Right lung (tissue), 10 donors: Measurements from ENCODE around the gene SULT1A1. TPM values are rescaled to one million over a fixed set of nuclear protein-coding genes. Genes with fewer than 3 reads are reported as not detected.
"Not testable (repeated sequence)": the region's sequence is repeated elsewhere in the genome, so short reads cannot be mapped to it uniquely, and the experiment has no call there.

Experiments
- DNase-seq, 2 donors: peaks; one replicate each; pipeline ENCODE4 v3.0.0-alpha.2; 2013
- long read RNA-seq, 8 donors: transcript quantifications; one replicate each; lab custom pipeline, GENCODE V29; 2026
- polyA plus RNA-seq, 5 donors: library from polyadenylated mRNA; unstranded; fragments of 120-200 nt; gene quantifications; one replicate each; pipeline versions ENCODE4 v1.2.1 to v1.2.3, GENCODE V29; 2013; ENCODE audit warnings: inconsistent platforms in 1 of 5, low replicate concordance in 1 of 5; ENCODE audit not compliant: insufficient read length in 5 of 5, insufficient read depth in 1 of 5

Gene SULT1A1
- polyA plus RNA-seq = 10 to 100 TPM; 21.4 to 46.9 (median 38.3) TPM
- long read RNA-seq, donor 1, full-length matches to known transcripts = 20 of 39 reads
- long read RNA-seq, donor 1, partial matches to known transcripts = 19 of 39 reads
- long read RNA-seq, donor 1, other reads (novel, unspliced or antisense) = 0 of 39 reads
- long read RNA-seq, donor 2, transcript SULT1A1-201 (8 exons, 1,162 nt) = major isoform, 8 of 8 reads
- long read RNA-seq, donor 2, partial matches to known transcripts = 0 of 8 reads
- long read RNA-seq, donor 2, other reads (novel, unspliced or antisense) = 0 of 8 reads
- long read RNA-seq, donor 3, full-length matches to known transcripts = 15 of 41 reads
- long read RNA-seq, donor 3, partial matches to known transcripts = 26 of 41 reads
- long read RNA-seq, donor 3, other reads (novel, unspliced or antisense) = 0 of 41 reads
- long read RNA-seq, donor 4, full-length matches to known transcripts = 8 of 14 reads
- long read RNA-seq, donor 4, partial matches to known transcripts = 6 of 14 reads
- long read RNA-seq, donor 4, other reads (novel, unspliced or antisense) = 0 of 14 reads
- long read RNA-seq, donor 5, full-length matches to known transcripts = 21 of 32 reads
- long read RNA-seq, donor 5, partial matches to known transcripts = 11 of 32 reads
- long read RNA-seq, donor 5, other reads (novel, unspliced or antisense) = 0 of 32 reads
- long read RNA-seq, donor 6, full-length matches to known transcripts = 23 of 29 reads
- long read RNA-seq, donor 6, partial matches to known transcripts = 6 of 29 reads
- long read RNA-seq, donor 6, other reads (novel, unspliced or antisense) = 0 of 29 reads
- long read RNA-seq, donor 7, full-length matches to known transcripts = 9 of 16 reads
- long read RNA-seq, donor 7, partial matches to known transcripts = 7 of 16 reads
- long read RNA-seq, donor 7, other reads (novel, unspliced or antisense) = 0 of 16 reads
- long read RNA-seq, donor 8, full-length matches to known transcripts = 8 of 8 reads
- long read RNA-seq, donor 8, partial matches to known transcripts = 0 of 8 reads
- long read RNA-seq, donor 8, other reads (novel, unspliced or antisense) = 0 of 8 reads

DNA sequence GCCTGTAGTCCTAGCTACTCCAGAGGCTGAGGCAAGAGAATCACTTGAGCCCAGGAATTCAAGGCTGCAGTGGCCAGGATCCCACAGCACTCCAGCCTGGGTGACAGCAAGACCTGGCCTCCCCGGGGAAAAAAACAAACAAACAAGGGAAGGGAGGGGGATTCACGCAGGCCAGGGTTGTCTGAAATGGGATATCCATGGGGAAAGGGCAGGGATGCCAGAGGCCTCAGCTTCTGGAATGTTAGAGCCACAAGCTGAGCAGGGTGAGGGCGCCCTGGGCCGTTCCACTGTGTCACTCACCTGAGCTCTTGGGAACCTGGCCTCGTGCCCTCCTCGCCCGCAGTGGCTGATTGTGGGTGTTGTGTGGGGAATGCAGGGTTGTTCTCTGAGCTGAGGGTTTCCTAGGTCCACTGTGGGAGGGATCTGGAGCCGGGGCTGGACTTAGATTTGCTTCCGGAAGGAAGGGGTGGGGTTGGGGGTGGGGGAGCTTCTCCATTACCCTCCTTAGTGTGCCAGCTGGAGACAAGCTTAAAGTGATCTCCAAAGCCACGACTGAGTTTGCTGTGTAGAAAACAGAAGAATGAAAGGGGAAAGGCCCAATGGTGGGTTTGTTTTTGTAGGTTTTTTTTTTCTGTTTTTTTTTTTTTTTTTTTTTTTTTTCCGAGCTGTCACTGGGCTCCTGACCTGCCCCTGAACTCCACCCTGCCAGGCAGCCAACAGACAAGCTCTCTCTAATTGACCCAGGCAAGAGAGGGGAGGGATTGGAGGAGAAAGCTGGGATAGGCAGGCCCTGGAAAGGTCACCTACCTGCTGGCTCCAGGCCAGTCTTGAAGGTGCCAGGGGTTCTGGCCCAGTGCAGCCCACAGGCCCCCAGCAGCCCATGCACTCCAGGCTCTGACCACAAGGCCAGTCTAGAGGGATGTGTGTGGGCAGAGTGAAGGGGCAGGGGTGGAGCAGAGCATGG, at the start of gene SULT1A1:
Gene SULT1A1 (minus strand): TSS at position 414 of the 964 bp plus-strand sequence. CDS start 1,189 bp downstream, outside the sequence.
- DNase-seq = peak; percentile 37 to 68

DNA sequence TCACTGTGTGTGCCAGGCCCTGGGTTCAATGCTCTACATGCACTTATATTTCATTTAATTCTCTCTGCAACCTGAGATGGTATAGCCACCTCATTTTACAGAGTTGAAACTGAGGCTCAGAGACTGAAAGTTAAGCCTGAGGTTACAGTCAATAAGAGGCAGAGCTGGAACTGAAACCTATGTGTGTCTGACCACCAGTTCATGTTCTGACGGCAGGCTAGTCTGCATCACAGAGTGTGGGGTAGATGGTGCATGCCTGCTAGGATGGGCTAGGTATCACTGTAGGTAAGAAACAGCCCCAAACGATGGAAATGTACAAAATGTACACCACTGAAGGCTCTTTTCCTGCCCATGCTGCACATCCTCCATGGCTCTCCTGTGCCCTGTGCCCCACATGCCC, 30.1 kb upstream of the SULT1A1 start:
- not testable (repeated sequence) for DNase-seq

DNA sequence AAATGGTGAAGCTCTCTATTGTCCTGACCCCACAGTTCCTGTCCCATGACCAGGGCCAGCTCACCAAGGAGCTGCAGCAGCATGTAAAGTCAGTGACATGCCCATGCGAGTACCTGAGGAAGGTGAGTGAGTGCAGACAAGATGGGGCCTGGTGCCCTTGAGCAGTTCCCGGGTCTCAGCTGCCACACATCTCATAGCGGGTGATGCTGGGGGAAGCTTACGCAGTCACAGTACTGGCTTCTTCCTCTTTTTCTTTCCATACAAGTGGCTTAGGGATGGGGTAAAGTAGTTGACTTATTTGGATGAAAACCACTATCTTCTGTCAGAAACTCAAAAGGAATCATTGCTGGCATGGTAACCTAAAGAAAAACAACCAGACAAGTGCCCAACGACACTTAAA, 28.5 kb upstream of the SULT1A1 start:
- DNase-seq = not testable (repeated sequence)

DNA sequence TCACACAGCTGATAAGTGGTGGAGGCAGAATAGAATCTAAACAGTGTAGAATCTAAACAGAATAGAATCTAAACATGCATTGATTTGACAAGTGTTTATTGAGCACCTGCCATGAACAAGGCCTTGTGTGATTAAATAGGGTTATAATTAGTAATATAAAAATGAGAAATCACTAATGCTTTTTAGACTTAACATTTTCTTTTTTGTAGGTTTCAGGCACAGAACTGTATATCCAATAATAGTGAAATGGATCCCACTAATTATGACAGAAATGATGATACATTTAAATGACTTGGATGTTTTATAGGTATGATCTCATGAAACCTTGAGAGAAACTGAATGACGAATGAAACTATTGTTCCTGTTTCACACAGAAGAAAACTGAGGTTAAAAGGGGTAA, 27.9 kb upstream of the SULT1A1 start, which contains the start of gene NPIPB8:
Gene NPIPB8 (plus strand): TSS at position 301 of the 400 bp plus-strand sequence. CDS start 296 bp downstream, outside the sequence.
- DNase-seq = not testable (repeated sequence)

DNA sequence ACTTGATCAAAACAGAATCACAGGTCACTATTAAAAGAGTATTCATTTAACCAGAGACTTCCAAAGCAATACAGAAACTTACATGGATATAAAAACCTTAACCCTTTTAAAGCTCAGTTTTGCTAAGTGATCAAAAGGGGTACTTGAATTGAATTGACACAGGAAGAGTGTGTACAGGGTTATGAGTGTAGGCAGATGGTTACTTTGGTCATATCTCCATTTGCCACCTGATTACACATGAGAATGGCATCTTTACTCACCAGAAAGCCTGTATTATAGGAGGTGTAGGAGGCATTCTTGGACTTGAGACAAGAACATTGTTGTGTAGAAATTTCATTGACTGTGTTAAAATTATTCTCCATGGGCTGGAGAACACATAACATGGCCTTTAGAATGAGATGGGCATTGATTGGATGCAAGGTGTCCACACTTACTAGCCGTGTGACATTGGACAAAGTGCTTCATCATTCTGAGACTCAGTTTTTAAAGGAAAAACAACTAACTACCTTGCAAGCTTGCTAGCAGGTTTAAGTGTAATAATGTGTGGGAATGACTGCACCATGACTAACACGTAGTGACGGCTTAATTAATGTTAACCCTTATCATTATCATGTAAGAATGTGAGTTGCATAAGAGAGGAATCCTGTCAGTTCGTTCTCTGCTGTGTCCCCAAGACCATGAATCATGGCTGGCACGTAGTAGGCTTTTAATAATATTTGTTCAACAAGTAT, 26.4 kb upstream of the SULT1A1 start:
- DNase-seq = not testable (repeated sequence)

DNA sequence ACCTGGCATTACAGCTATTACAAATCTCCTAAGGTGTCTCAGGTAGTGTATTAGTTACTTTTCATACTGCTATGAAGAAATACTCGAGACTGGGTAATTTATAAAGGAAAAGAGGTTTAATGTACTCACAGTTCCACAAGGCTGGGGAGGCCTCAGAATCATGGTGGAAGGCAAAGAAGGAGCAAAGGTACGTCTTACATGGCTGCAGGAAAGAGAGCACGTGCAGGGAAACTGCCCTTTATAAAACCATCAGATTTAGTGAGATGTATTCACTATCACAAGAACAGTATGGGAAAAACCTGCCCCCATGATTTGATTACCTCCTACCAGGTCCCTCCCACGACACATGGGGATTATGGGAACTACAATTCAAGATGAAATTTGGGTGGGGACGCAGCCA, 21.1 kb upstream of the SULT1A1 start:
- not testable (repeated sequence) for DNase-seq

DNA sequence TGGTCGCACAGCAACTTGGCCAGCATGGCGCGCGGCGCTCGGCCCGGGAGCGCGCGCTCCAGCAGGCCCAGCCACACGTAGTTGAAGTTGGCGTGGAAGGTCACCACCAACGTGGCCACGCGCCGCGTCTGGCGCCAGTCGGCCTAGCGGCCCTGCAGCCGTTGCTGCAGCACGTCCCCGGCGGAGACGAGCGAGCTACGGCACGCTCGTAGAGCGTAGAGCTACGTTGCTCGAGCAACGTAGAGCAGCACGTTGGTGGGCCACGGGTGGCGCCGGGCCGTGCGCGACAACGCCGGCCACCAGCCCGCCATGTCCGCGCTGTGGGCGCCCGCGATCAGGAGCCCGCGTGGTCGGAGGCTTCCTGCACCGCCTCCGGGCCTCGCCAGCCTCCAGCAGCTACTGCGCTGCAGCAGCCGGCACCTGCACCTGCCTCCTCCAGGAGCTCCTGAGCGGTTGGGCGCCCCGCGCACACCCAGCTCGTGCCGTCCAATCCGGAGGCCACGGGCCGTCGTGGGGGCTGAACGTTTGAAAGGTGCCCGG, 13.4 kb upstream of the SULT1A1 start:
- no peak for DNase-seq

DNA sequence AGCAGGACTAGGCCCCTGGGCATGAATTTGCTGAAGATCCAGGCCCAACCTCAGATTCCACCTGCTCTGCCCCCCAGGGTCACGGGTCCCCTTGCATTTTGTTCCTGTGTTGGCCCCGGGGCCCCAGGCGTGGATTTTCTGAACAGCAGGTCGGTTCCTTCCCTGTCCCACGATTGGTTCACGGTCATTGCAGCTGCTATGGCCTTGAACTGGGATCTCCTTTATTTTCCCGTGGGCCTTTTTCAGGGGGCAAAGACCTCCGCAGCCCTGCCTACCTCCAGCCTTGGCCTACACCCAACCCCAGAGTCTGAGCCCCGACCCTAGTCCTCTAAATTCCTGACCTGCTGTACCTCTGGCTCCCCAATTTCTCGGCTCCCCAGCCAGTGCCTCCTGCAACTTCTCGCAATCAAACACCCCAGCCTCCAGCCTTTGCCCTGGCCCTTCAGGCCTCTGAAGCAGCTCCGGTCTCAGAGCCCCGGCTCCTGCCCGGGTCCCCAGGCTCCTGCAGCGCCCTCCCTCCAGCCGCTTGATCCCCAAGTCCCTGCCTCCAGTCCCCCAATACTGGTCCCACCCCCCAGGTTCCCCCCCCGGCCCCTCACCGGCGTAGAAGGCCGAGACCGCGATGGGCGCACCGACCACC, 12.8 kb upstream of the SULT1A1 start:
- not testable (repeated sequence) for DNase-seq

DNA sequence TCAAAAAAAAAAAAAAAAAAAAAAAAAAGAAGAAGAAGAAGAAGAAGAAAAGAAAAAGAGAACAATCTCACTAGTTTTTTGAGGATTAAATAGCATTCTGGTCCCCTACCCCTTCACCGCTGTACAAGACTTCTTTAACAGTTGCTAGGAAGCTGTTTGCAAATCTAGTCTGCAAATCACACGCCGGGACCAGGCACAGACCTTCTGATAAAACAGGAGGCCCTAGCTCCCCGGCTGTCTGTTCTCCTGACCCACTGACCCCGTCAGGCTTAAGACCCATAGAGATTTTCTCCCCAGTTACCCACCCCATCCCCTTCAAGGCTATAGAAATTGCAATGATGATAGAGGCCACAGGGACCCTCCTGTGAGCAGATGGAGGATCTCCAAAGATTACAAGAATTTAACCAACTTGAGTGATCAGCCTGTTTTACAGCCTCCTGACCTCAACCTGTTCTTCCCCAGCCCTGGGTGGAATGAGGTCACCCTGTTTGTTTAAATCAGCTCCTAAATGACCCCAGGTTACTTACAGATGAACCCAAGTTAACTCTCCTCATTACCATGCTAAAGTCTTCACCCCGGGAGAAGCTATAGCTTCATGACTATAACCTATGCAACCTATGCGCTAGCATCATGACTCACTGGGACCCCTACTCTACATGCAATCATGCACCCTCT, 11.8 kb upstream of the SULT1A1 start:
- no peak for DNase-seq

DNA sequence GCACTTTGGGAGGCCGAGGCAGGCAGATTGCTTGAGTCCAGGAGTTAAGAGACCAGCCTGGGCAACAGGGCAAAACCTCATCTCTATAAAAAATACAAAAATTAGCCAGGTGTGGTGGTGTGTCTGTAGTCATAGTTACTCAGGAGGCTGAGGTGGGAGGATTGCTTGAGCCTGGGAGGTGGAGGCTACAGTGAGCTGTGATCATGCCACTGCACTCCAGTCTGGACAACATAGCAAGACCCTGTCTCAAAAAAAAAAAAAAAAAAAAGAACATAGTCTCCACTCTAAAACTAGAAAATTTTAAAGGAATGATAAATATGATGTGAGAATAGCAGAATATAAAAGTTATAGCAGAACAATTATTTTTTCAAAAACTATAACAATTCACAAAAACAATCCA, 10.5 kb upstream of the SULT1A1 start:
- not testable (repeated sequence) for DNase-seq

DNA sequence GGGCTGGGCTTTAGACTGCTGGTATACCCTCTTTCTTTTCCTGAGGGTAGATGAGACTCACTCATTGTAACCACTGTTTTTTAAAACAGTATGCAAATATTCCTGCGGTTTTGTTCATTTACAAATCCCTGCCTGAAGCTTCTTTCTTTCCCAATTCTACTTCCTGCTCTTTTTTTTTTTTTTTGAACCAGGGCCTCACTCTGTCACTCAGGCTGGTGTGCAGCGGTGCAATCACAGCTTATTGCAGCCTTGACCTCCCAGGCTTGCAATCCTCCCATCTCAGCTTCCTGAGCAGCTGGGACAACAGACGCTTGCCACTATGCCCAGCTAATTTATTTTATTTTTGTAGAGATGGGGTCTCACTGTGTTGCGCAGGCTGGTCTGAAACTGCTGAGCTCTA, 8.0 kb upstream of the SULT1A1 start:
- DNase-seq = no peak

DNA sequence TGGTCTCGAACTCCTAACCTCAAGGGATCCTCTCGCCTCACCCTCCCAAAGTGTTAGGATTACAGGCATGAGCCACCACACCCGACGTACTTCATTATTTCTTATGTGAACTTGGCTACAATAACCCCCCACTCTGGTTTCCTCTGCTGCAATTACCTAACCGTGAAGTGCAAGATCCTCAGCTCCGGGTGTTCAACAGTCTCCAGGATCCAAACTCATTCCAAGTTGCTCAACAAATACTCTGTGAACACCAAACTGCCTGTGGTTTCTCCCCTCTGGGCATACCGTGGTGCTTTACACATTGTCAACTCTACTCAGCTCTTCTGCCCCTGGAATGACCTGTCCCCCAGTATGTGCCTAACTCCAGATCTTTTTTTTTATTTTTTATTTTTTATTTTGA, 6.8 kb upstream of the SULT1A1 start:
- DNase-seq = no peak

DNA sequence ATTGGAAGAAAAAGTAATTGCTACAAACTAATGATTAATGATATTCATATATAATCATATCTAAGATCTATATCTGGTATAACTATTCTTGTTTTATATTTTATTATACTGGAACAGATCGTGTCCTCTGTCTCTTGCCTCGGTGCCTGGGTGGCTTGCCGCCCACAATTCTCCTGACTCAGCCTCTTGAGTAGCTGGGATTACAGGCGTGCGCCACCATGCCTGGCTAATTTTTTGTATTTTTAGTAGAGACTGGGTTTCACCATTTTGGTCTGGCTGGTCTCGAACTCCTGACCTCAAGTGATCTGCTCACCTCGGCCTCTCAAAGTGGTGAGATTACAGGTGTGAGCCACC, 6.4 kb upstream of the SULT1A1 start:
- not testable (repeated sequence) for DNase-seq

DNA sequence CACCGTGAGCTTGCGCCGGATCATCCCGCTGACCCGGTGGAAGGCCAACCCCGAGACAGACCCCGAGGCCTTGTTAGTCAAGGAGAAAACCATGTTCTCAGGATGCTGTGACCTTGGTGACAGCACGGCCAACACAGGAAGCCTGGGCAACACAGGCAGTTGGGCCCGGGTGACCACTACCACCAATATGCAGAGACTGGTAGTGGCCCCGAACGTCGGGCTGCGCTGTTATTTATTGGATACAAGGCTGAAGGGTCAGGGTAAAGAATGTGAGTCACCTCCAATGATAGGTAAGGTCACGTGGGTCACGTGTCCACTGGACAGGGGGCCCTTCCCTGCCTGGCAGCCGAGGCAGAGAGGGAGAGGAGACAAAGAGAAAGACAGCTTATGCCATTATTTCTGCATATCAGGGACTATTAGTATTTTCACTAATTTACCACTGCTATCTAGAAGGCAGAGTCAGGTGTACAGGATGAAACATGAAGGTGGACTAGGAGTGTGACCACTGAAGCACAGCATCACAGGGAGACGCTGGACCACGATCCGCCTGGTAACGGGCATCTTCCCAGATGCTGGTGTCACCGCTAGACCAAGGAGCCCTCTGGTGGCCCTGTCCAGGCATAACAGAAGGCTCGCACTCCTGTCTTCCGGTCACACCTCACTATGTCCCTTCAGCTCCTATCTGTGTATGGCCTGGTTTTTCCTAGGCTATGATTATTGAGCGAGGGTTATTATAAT, 5.8 kb upstream of the SULT1A1 start:
- not testable (repeated sequence) for DNase-seq

DNA sequence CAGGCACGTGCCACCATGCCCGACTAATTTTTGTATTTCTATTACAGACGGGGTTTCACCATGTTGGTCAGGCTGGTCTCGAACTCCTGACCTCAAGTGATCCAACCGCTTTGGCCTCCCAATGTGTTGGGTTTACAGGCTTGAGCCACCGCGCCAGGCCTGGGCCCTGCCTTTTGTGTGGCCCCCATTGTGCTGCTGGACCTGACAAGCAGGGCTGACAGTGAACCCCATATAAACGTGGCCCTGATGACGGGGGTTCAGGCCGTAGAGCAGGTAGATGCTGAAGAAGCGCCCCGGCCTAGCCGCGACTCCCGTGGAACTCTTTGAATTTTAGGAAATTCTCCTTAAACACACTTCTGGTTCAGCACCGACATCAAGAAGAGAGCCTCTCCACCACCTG, 4.7 kb upstream of the SULT1A1 start:
- DNase-seq = not testable (repeated sequence)

DNA sequence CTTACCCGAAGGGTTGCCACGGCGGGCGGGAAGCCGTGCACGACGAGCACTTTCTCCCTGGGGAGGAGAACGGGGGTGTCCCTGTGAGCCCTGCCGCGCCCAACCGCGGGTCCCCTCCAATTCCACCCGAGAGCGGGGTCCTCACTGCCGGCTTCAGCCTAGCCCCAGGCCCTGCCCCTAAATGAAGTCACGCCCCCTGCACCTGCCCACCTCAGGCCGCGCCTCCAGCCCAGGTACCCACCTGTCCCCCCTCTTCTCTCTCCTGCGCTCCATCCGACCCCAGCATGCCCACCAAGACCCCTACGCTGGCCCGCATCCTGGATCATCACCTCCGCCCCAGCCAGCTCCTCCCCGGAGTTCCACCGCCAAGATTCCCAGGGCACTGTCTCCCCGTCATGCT, 4.1 kb upstream of the SULT1A1 start:
- DNase-seq = not testable (repeated sequence)

DNA sequence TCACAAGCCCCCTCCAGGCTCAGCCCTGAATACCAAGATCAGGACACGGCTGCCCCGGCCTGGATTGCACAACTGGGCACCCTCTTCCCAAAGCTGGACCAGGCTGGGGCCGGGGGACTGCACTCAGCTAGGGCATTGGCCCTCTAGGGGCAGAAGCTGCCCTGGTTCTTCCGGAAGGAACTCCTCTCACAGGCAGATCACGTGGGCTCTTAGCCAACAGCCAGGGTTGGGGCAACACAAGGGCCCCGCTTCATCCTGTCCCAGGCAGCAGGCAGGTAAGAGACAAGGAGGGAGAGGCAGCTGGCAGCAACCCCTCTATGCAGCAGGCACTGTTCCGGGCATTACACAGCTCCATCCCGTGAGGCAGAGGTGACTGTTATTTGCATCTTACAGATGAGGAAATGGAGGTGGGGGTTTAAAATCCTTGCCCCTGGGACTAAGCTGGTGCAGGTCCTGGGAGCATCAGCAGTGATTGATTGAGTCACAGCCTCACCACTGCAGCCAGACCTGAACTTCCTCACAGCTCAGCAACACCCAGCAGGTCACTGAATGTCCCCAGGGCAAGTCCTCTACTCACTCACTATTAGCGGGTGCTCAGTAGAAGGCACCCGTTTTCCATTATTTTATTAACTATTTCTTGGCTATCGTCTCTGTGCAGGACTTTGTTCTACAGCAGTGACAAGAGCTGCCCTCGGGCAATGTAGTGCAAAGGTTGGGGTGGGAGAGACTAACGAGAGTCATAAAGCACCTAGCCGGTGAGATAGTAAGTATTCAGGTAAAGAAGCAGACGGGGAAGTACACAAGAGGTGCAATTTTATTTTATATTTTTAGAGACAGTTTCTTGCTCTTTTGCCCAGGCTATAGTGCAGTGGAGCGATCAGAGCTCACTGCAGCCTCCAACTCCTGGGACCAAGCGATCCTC, 2.8 kb upstream of the SULT1A1 start:
- not testable (repeated sequence) for DNase-seq
